HG02885 (cell line): ENCODE measurements around the gene LENG1.
"Not testable (repeated sequence)": the region's sequence is repeated elsewhere in the genome, so short reads cannot be mapped to it uniquely, and the experiment has no call there.

ENCODE experiments used
- ATAC-seq: cut with Tn5 transposase; IDR thresholded peaks from one replicate; pipeline ENCODE4 v1.9.1; 2021; ENCODE audit warnings: mild to moderate bottlenecking; ENCODE audit not compliant: unreplicated experiment, poor library complexity

LENG1 gene

GRCh38 chr19:54189735-54190502 is 30.4 kb upstream of the LENG1 start:
- peak; percentile 50 for ATAC-seq

GRCh38 chr19:54189145-54189734 is 29.7 kb upstream of the LENG1 start, which contains the start of gene MBOAT7:
MBOAT7 (minus strand) TSS chr19:54189580; CDS start chr19:54188508, 1,072 bp downstream.
- peak; percentile 15 for ATAC-seq

- no peak for ATAC-seq
These were observed 28.8 kb upstream of the LENG1 start for GRCh38 chr19:54188215-54188871.

GRCh38 chr19:54186934-54187381 is 27.4 kb upstream of the LENG1 start:
- no peak for ATAC-seq

- no peak for ATAC-seq
These were observed 26.8 kb upstream of the LENG1 start for GRCh38 chr19:54186351-54186750.

- no peak for ATAC-seq
These were observed 23.9 kb upstream of the LENG1 start for GRCh38 chr19:54183431-54183830.

GRCh38 chr19:54181894-54182293 is 22.4 kb upstream of the LENG1 start:
- not testable (repeated sequence) for ATAC-seq

- no peak for ATAC-seq
These were observed 21.2 kb upstream of the LENG1 start for GRCh38 chr19:54180691-54181091.

- ATAC-seq: no peak
These were observed 20.5 kb upstream of the LENG1 start for GRCh38 chr19:54179921-54180461.

- no peak for ATAC-seq
These were observed 19.8 kb upstream of the LENG1 start for GRCh38 chr19:54179262-54179852.

- ATAC-seq: no peak
These were observed 19.2 kb upstream of the LENG1 start for GRCh38 chr19:54178581-54179261.

GRCh38 chr19:54173951-54174834 is 14.7 kb upstream of the LENG1 start:
- no peak for ATAC-seq

GRCh38 chr19:54173359-54173699 is 13.8 kb upstream of the LENG1 start:
- no peak for ATAC-seq

GRCh38 chr19:54172471-54173358 is 13.2 kb upstream of the LENG1 start, which contains the start of gene TMC4:
TMC4 (minus strand) TSS chr19:54173160; CDS start chr19:54173117, 43 bp downstream.
- ATAC-seq: no peak

GRCh38 chr19:54171736-54172431 is 12.4 kb upstream of the LENG1 start:
- ATAC-seq: not testable (repeated sequence)

GRCh38 chr19:54169149-54169740 is 9.7 kb upstream of the LENG1 start:
- ATAC-seq: no peak
